Panc1 (cell line): ENCODE measurements around the gene ELAC1.

Experiments used
- CTCF ChIP-seq: fragments of 450-650 bp; IDR thresholded peaks from 2 replicates; pipeline ENCODE4 v1.5.1; 2017; ENCODE audit warnings: mild to moderate bottlenecking
- TCF7L2 ChIP-seq: IDR thresholded peaks from 2 replicates; pipeline ENCODE4 v1.6.1; 2011; ENCODE audit warnings: mild to moderate bottlenecking, low read depth, low read length, inconsistent platforms

GRCh38 chr18:50947899-50948298, 19.9 kb upstream of the ELAC1 start:
- TF ChIP-seq CTCF, result no peak
- no peak for TF ChIP-seq TCF7L2
